Sigmoid colon (tissue), 7 donors: ENCODE data around the gene COL4A5. TPM values are rescaled to one million over a fixed set of nuclear protein-coding genes. Genes with fewer than 3 reads are reported as not detected.

Experiments
- DNase-seq: peaks from one replicate; pipeline ENCODE4 v3.0.0-alpha.2; 2019
- H3K27ac ChIP-seq, 4 donors: fragments of 200-600 bp; sonication (generic); one replicate each; pipeline ENCODE4 v1.5.1; 2016 to 2019; ENCODE audit warnings: mild to moderate bottlenecking in 1 of 4
- H3K27me3 ChIP-seq, 3 donors: fragments of 200-600 bp; sonication (generic); one replicate each; pipeline ENCODE4 v1.5.1; 2019; ENCODE audit warnings: mild to moderate bottlenecking in 1 of 3
- H3K36me3 ChIP-seq, 4 donors: fragments of 200-600 bp; sonication (generic); one replicate each; pipeline ENCODE4 v1.5.1; 2016 to 2019
- H3K4me1 ChIP-seq, 4 donors: fragments of 200-600 bp; sonication (generic); one replicate each; pipeline ENCODE4 v1.5.1; 2017 to 2019
- H3K4me3 ChIP-seq, 4 donors: fragments of 200-600 bp; sonication (generic); one replicate each; pipeline ENCODE4 v1.5.1; 2017 to 2019; ENCODE audit warnings: mild to moderate bottlenecking in 2 of 4, moderate library complexity in 1 of 4
- H3K9me3 ChIP-seq, 4 donors: fragments of 200-600 bp in 3 of 4; sonication (generic) in 3 of 4; one replicate each; pipeline versions ENCODE4 v1.5.1 to v1.6.1; 2013 to 2019
- EP300 ChIP-seq, 4 donors: sonication (generic); formaldehyde crosslinking; IDR thresholded peaks; one replicate each; pipeline ENCODE4 v1.6.1; 2017; ENCODE audit warnings: antibody characterized with exemption in 4 of 4
- POLR2A ChIP-seq, 2 donors: fragments of 450-650 bp; IDR thresholded peaks; one replicate each; pipeline ENCODE4 v1.6.1; 2016; ENCODE audit warnings: antibody characterized with exemption in 2 of 2, mild to moderate bottlenecking in 2 of 2, moderate library complexity in 2 of 2
- POLR2AphosphoS5 ChIP-seq, 4 donors: sonication (generic); formaldehyde crosslinking; IDR thresholded peaks; one replicate each; pipeline ENCODE4 v1.6.1; 2017; ENCODE audit warnings: antibody characterized with exemption in 4 of 4
- WGBS, 2 donors: extraction: QIAGEN DNeasy Blood & Tissue Kit; methylation state at CpG; one replicate each; pipeline ENCODE4 v1.1.7; 2013; 5-methylcytosine and 5-hydroxymethylcytosine counted together
- intact Hi-C: fragments of 100-400 bp; cut with DNase I; formaldehyde crosslinking; loops from one replicate; pipeline ENCODE4 v1.15.1; 2023
- polyA plus RNA-seq, 3 donors: library from polyadenylated mRNA; stranded (reverse); fragments of 200-250 nt; gene quantifications; one replicate each; pipeline ENCODE4 v1.2.3, GENCODE V29; 2013
- total RNA-seq, 4 donors: library from RNA; depleted of rRNA; stranded (reverse); fragments of >200 nt; gene quantifications; one replicate each; pipeline ENCODE4 v1.1.0, GENCODE V29; 2016
- TF ChIP-seq, protein P1 (sequence below), 4 experiments: fragments of 450-650 bp in 3 of 4; fragments of 200-600 bp in 1 of 4; IDR thresholded peaks; one replicate each; pipeline ENCODE4 v1.5.1; 2016 to 2019; ENCODE audit warnings: antibody characterized with exemption in 4 of 4, mild to moderate bottlenecking in 3 of 4, moderate library complexity in 2 of 4
- donor health status: healthy with polysubstance abuse.
- donor health status: Bipolar disorder and iron deficiency.
- donor health status: healthy.

COL4A5 gene
- total and polyA plus RNA-seq, 7 donors = 0.23 to 19.4 (median 4.6) TPM

DNA sequence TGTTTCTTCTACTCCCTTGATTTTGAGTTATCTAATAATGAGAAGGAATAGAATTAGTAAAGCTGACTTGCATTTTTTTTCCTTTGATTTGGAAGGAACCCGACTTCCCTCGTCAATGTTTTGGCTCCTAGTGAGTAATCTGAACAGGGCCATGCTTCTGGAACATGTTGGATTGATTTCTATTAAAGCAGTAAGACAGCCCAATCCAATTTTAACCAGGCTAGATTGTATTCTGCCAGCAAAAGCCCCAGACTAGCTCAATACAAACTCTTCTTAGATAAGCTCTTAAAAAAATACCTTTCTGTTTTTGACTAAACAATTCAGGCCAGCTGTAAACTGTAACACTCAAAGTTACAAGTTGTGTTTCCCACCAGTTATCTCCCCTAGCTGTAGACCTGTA is 170.5 kb downstream of the COL4A5 start:
- Histone ChIP-seq H3K27ac (no peak overlapping the region), H3K9me3 (no peaks in the 10 kb centered on the region), H3K27me3 (no peaks in the 10 kb centered on the region), H3K36me3 (no peaks in the 10 kb centered on the region), H3K4me1 (no peaks in the 10 kb centered on the region), H3K4me3 (no peak overlapping the region)
- 83 to 90% methylated on average over 2 of the region's 2 CpGs for WGBS, 2 donors
- intact Hi-C loops = no loop called here
- TF ChIP-seq POLR2AphosphoS5 (IDR thresholded peaks at IDR 0.05) (no peak), POLR2A (IDR thresholded peaks at IDR 0.05) (no peak), EP300 (IDR thresholded peaks at IDR 0.05) (no peak)
- TF ChIP-seq, protein P1, sequence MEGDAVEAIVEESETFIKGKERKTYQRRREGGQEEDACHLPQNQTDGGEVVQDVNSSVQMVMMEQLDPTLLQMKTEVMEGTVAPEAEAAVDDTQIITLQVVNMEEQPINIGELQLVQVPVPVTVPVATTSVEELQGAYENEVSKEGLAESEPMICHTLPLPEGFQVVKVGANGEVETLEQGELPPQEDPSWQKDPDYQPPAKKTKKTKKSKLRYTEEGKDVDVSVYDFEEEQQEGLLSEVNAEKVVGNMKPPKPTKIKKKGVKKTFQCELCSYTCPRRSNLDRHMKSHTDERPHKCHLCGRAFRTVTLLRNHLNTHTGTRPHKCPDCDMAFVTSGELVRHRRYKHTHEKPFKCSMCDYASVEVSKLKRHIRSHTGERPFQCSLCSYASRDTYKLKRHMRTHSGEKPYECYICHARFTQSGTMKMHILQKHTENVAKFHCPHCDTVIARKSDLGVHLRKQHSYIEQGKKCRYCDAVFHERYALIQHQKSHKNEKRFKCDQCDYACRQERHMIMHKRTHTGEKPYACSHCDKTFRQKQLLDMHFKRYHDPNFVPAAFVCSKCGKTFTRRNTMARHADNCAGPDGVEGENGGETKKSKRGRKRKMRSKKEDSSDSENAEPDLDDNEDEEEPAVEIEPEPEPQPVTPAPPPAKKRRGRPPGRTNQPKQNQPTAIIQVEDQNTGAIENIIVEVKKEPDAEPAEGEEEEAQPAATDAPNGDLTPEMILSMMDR (IDR thresholded peaks at IDR 0.05) = no peak
- no peak for DNase-seq

DNA sequence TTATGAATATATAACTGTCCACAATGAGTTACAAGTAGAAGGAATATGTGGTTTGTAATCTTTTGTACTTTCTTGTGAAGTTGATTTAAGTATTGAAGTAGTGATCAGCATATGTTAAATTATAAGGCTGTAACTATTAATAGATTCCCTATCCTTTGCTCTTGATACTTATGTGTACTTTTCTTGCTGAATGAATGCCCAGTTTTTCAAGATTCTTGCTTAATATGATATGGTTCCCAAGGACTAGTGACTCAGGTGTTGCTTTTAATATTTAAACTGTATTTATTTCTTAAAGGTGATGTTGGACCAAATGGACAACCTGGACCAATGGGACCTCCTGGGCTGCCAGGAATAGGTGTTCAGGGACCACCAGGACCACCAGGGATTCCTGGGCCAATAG is 175.0 kb downstream of the COL4A5 start:
- Histone ChIP-seq H3K4me1 (no peaks in the 10 kb centered on the region), H3K36me3 (no peaks in the 10 kb centered on the region), H3K27ac (no peak overlapping the region), H3K4me3 (no peak overlapping the region), H3K27me3 (no peaks in the 10 kb centered on the region), H3K9me3 (no peaks in the 10 kb centered on the region)
- no peak for DNase-seq
- intact Hi-C loops = no loop called here
- TF ChIP-seq, protein P1 (IDR thresholded peaks at IDR 0.05) = no peak
- TF ChIP-seq POLR2A (IDR thresholded peaks at IDR 0.05) = no peak
- no peak for TF ChIP-seq POLR2AphosphoS5 (IDR thresholded peaks at IDR 0.05)
- TF ChIP-seq EP300 (IDR thresholded peaks at IDR 0.05) = no peak

DNA sequence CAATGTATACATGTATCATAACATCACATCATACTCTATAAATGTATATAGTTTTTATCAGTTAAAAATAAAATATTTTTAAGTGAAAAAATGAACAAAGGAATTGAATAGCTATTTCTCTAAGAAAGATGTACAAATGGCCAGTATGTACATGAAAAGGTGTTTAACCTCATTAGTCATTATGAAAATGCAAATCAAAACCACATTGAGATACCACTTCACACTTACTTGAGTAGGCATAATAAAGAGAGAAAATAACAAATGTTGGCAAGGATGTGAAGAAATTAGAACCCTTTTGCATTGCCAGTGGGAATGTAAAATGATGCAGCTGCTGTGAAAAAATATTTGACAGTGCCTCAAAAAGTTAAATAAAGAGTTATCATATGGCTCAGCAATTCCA is 201.2 kb downstream of the COL4A5 start:
- Histone ChIP-seq H3K36me3 (no peaks in the 10 kb centered on the region), H3K27me3 (no peaks in the 10 kb centered on the region), H3K9me3 (no peaks in the 10 kb centered on the region), H3K27ac (no peak overlapping the region), H3K4me1 (no peaks in the 10 kb centered on the region), H3K4me3 (no peak overlapping the region)
- TF ChIP-seq, protein P1 (IDR thresholded peaks at IDR 0.05) = no peak
- no peak for TF ChIP-seq POLR2AphosphoS5 (IDR thresholded peaks at IDR 0.05)
- no peak for TF ChIP-seq POLR2A (IDR thresholded peaks at IDR 0.05)
- TF ChIP-seq EP300 (IDR thresholded peaks at IDR 0.05) = no peak
- intact Hi-C loops = no loop called here
- DNase-seq = no peak

DNA sequence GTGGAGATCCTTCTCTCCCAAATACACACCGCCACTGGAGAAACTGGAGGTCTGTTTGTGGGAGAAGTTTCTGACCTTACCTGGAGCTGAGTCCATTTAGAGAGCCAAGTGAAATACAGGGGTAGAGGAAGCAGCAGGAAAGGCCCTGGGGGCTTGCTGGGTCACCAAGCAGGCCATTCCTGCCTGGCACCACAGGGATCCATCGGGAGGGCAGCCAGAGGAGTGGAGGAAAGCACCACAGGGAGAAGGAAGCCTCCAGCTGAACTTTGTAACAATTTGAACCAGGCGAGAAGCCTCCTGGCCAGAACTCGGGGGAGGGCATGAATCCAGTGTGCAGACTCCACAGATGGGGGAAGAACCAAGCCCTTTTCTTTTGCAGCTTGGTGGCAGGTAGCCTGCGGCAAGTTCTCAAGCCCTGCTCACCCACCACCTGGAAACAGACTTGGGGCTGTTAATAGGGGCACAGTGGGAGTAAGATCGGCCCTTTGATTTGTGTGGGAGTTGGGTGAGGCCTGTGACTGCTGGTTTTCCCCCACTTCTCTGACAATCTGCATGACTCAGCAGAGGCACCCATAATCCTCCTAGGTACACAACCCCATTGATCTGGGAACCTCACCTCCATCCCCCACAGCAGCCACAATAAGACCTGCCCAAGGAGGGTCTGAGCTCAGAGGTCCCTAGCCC is 202.1 kb downstream of the COL4A5 start:
- intact Hi-C loops = no loop called here
- 80 to 91% methylated on average over 6 of the region's 6 CpGs for WGBS, 2 donors
- Histone ChIP-seq H3K27ac (no peak overlapping the region), H3K4me3 (no peak overlapping the region), H3K27me3 (no peaks in the 10 kb centered on the region), H3K9me3 (no peaks in the 10 kb centered on the region), H3K36me3 (no peaks in the 10 kb centered on the region), H3K4me1 (no peaks in the 10 kb centered on the region)
- TF ChIP-seq, protein P1 (IDR thresholded peaks at IDR 0.05) = no peak
- TF ChIP-seq EP300 (IDR thresholded peaks at IDR 0.05) (no peak), POLR2AphosphoS5 (IDR thresholded peaks at IDR 0.05) (no peak), POLR2A (IDR thresholded peaks at IDR 0.05) (no peak)
- DNase-seq = no peak

DNA sequence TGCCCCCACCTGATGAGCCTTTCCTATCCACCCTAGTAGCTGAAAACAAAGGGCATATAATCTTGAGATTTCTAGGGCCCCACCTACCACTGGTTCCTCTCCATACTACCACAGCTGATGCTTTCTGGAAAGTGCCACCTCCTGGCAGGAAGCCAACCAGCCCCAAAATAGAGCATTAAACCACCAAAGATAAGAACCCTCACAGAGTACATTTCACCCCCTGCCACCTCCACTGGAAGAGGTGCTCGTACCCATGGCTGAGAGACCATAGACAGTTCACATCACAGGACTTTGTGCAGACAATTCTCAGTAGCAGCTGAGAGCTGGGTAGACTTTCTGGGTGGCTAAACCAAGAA is 202.6 kb downstream of the COL4A5 start:
- Histone ChIP-seq H3K27me3 (no peaks in the 10 kb centered on the region), H3K36me3 (no peaks in the 10 kb centered on the region), H3K4me1 (no peaks in the 10 kb centered on the region), H3K4me3 (no peak overlapping the region), H3K9me3 (no peaks in the 10 kb centered on the region), H3K27ac (no peak overlapping the region)
- 81 to 84% methylated on average over 1 of the region's 1 CpG for WGBS, 2 donors
- intact Hi-C loops = no loop called here
- TF ChIP-seq POLR2A (IDR thresholded peaks at IDR 0.05) = no peak
- no peak for TF ChIP-seq EP300 (IDR thresholded peaks at IDR 0.05)
- no peak for TF ChIP-seq POLR2AphosphoS5 (IDR thresholded peaks at IDR 0.05)
- TF ChIP-seq, protein P1 (IDR thresholded peaks at IDR 0.05) = no peak
- no peak for DNase-seq
